ENCODE data around the gene DAP.

Gene DAP

GRCh38 chr5:10760096-10760920 lies 726 bp downstream of the DAP start:
- peak; percentile 87 for DNase-seq

DNA sequence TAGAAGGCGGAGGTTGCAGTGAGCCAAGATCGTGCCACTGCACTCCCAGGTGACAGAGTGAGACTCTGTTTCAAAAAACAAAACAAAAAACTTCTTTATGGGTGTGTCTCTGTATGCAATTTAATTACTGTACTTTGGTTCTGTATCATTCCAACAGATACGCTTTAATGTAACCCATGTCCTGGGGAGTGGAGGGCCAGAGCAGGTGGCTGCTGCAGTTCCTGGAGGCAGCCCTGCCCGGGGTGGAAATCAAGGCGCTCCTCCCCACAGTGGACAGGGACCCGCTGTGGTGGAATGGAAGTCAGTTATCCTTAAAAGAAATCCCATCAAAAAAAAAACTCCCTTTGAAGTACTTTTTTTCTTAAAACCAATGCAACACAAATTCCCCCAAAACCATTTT lies 1.9 kb downstream of the DAP start:
- no peak for DNase-seq

DNA sequence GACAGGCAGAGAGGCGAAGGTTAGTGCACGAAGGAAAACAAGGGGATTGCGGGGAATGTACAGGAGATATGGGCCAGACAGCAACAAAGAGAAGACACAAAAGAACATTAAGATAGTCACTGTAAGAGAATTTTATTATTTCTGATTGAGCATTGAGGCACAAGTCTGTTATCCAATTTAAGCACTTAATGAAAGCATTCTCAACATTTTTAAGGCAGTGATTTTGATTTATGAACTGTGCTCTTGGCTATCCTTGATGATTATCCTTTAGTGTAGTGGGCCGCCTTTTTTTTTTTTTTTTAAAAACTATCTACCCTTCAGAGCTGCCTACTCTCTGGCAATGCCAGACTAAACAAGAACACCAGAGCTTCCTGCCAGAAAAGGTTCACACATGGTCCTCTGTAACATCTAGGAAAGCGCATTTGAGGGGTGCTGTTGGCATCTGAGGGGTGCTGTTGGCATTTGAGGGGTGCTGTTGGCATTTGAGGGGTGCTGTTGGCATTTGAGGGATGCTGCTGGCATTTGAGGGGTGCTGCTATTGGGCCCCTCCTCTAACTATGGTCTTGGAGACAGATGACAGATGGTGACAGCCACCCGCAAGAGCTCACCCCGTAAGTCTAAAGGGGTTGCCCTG lies 3.0 kb downstream of the DAP start:
- no peak for DNase-seq

- DNase-seq = no peak
These were observed 4.0 kb downstream of the DAP start for GRCh38 chr5:10757043-10757442.

DNA sequence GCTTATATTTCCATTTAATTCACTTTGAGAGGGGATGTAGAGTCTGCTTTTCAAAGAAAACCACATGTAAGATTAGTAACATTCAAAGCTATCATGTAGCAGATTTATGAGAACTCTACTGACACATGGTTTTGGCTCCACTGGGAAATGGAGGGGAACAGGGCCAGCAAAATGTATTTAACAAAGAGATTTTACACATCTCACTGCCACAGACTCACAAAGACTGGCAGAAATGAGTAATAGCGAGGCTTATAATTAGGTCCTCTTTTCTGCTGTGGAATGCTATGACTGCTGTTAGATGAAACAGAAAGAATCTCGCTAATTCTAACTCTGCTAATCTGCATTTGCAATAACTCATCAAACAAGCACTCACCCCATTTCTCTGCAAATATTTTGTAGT lies 4.5 kb downstream of the DAP start:
- no peak for DNase-seq

- DNase-seq = no peak
These were observed 7.9 kb downstream of the DAP start for GRCh38 chr5:10753178-10753577.

- no peak for DNase-seq
These were observed 8.6 kb downstream of the DAP start for GRCh38 chr5:10752451-10752850.

- no peak for DNase-seq
These were observed 10.1 kb downstream of the DAP start for GRCh38 chr5:10750909-10751308.

GRCh38 chr5:10747678-10748622 lies 13.1 kb downstream of the DAP start:
- no peak for DNase-seq

- DNase-seq = peak; percentile 74
These were observed 14.3 kb downstream of the DAP start for GRCh38 chr5:10746711-10747110.

DNA sequence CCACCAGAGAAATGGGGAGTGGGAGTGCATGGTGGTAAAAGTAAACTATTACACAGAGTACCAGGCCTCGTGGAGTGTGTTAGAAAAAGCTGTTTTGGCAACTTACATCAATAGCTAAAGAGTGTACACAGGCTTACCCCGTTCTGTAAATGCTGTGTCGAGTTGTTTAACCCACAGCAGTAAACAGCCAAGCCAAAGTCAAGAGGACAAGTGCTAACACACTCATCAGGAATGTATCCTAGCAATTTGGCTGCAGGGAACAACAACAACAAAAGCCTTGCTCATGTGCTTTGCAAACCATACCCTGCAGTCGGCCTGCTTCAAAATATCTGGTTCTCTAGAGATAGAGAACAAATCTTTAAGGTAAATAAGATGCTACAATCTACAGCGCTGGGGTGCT lies 15.9 kb downstream of the DAP start:
- DNase-seq = no peak

DNA sequence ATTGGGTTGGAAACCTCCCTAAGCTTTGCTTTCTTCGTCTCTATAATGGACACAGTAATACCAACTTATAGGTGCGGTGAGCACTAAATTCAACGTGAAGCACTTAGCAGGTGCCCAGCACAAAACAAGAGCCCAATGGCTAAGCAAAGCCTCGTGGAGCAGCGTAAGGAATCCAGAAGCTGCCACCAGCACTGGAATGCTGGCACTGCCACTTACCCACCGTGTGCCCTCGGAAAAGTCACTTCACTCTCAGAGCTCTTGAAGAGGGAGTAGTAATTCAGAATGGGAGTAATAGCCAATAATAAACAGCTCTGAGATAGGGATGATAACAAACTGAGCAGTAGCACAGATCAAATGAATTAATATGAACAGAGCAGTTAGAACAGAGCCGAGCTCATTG lies 16.4 kb downstream of the DAP start:
- no peak for DNase-seq

DNA sequence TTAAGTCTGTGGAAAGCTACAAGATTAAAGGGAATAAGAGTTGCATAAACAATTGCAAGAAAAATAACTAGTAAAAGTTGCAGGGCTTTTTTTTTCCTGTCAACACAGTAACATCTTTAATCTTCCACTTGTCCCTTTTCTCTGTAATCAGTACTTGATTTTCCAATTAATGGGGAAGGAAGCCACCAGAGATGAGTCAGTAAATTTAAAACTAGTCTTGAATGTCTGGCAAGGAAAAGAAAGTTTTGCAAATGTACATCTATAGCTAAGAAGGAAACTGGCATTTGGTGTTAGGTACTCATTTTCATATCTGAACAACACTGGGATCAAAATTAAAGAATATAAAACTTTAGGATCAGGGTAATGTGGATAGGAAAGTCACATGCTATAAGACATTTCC lies 17.1 kb downstream of the DAP start:
- peak; percentile 29 for DNase-seq

- DNase-seq = peak; percentile 32
These were observed 17.5 kb downstream of the DAP start for GRCh38 chr5:10743526-10743925.

- no peak for DNase-seq
These were observed 19.4 kb downstream of the DAP start for GRCh38 chr5:10741661-10742060.

GRCh38 chr5:10740384-10740783 lies 20.6 kb downstream of the DAP start:
- no peak for DNase-seq

DNA sequence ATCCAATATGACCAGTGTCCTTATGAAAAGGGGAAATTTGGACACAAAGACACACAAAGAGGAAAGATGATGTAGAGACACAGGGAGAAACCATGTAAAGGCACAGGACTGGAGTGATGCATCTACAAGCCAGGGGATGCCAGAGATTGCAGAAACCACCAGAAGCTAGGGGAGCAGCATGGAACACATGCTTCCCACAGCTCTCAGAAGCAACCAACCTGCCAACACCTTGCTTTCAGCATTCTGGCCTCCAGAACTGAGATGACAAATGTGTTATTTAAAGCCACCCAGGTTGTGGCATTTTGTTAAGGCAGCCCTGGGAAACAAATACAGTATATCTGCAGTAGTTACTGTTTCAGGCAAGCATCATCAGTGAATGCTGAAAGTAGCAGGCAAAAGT lies 23.2 kb downstream of the DAP start:
- DNase-seq = no peak

DNA sequence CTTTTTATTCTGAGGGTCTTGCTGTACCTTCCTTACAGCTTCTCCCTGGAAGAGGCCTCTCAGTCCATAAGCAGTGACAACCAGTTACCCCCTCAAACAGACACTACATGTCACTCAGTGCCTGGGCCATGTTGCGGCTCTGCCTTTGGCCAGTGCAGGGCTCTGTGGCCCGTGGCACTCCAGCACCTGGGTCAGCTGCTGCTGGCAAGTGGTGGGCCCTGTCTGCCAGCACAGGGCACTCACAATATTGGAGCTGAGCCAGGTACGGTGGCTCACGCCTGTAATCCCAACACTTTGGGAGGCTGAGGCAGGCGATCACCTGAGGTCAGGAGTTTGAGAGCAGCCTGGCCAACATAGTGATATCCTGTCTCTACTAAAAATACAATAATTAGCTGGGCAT lies 24.2 kb downstream of the DAP start:
- no peak for DNase-seq

DNA sequence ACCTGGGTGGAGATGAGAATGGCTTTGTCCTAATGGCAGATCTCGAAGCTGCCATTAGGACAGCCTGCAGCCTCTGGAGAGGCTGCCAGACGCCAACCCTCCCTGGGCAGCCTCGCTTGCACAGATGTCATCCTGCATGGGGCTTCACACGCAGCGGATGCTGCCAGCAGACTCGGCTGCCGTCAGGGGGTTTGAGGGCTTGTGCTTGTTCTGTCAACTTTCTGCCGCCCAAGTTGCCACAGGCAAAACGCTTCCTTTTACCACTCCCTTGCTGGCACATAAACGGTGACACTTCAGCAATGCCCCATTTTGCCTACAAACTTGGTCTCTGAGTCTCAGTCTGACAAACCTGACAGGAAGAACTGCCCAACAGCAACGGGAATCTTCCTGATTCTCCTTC lies 24.7 kb downstream of the DAP start:
- DNase-seq = no peak

GRCh38 chr5:10735569-10736276 lies 25.3 kb downstream of the DAP start:
- DNase-seq = peak; percentile 72

DNA sequence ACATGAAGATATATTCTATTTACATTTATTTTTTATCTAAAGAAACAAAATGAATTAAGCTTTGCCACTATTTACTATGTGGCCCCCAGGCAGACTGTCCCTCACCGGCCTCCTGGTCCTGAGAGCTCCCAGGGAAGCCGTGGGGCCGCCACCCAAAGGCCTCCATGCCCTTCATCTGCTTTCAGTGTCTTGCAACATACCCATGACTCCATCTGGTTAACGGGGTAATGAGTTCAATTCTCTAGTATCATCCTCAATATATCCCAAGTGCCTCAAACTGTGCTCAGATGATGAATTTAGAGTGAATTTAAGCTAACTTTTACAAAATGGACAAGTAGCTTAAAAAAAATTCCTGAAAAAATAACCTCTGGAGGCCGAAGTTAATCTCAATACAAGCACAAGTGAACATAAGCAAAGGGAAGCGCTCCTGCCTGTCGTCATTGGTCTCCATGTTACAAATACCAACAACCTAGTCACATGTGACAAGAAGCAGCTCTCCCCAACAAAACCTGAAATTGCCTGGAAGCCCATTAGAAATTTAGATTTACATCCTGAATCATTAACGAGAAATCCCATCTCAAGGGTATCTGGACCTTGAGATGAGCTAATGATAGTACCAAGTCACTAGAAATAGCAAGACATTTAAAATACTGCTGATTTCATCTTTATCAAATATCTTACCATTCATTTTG lies 26.1 kb downstream of the DAP start:
- no peak for DNase-seq

- peak; percentile 27 for DNase-seq
These were observed 26.9 kb downstream of the DAP start for GRCh38 chr5:10734037-10734709.

Data from hematopoietic multipotent progenitor cell treated with erythropoietin and hydrocortisone succinate and interleukin-3 and kit ligand, for 4 days (in vitro differentiated cells).